Measurements from ENCODE around the gene IL13.

The IL13 gene

DNA sequence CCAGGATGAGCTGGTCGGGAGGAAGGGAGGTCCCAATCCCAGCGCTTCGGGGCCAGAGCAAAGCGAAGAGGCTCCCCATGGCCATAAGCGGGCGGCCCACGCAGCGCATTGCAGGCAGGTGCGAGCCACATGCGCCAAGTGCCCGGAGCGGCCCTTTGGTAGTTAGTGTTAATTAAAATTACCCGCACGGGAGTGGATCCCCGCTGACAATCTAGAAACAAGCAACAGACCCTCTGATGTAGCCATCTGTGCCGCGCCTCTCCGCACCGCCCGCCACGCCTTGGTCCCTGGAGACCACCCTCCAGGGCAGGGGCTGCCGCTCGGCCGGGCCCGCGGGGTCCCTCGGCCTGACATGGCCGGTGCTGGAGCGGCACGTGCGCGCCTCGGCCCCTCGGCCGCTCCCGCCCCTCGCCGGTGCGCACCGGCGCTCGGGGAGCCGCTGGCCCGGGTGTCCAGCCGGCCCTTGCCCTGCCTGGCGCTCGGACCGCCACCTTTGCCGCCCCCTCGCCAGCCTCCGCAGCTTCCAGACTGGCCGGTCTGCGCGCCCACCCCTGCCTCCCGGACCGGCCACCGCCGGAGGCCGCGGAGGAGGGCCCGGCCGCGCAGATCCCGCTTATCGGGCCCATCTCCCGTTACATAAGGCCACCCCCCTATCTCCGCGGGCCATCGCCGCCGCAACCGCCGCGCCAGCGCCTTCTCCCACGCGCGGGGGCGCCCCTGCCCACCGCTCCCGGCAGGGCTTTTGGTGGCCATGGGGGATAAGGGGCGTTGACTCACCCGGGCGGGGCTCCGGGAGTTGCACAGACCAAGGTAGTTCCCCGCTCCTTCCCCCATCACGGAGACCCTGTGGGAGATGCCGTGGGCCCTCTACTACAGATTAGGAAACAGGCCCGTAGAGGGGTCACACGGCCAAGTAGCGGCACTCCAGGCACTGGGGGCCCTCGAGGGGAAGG, 1.9 kb upstream of the IL13 start:
- no peak for DNase-seq (ENCODE audit: low spot score)

DNA sequence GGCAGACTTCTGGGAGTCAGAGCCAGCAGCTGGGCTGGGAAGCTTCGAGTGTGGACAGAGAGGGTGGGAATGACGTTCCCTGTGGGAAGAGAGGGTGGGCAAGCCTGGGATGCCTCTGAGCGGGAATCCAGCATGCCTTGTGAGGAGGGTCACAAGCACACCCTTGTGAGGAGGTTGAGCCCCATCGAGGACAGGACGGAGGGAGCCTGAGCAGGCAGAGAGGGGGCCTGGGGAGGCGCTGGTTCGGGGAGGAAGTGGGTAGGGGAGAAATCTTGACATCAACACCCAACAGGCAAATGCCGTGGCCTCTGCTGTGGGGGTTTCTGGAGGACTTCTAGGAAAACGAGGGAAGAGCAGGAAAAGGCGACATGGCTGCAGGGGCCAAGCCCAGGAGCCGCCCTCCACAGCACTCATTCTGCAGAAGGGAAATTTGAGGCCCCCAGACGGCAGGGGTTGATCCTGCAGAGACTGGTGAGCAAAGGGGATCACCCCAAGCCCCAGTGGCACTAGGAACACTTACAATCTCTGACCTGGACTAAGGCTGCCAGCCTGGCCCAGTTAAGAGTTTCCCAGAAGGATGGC, 1.1 kb upstream of the IL13 start:
- DNase-seq (ENCODE audit: low spot score) = no peak

DNA sequence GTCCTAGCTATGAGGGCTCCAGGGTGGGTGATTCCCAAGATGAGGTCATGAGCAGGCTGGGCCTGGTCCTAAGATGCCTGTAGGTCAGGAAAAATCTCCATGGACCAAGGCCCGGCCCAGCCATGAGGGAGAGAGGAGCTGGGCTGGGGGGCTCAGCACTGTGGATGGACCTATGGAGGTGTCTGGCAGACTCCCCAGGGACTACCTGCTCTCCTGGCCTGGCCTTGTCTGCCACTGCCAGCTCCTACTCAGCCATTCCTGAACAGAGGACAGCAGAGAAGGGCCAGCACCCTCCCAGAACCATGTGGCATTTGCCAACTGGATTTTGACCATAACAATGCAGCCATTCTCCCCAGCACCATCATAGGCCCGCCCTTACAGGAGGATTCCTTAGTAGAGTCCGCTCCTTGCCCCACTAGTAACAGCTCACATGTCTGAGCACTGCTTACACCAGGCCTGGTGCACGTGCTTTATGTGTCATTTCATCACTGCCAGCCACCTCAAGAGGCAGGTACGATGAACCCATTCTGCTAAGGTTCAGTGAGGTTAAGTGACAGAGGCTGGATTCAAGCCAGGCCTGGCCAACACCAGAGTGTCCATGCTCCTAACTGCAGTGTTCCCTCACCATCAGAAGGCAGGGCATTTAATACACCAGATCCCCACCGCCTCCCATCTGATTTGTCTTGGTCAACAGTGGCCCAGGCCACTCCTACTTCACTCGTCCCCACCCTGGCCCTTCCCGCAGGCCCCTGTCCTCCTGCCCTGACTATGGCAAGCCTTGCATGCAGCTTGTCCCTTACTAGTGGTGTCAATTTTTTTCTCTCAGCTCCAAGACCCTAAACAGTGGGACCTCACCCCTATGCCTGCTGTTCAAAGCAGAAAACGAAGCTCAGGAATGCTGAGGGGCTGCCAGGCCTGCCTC, 669 bp downstream of the IL13 start:
- DNase-seq (ENCODE audit: low spot score) = no peak

DNA sequence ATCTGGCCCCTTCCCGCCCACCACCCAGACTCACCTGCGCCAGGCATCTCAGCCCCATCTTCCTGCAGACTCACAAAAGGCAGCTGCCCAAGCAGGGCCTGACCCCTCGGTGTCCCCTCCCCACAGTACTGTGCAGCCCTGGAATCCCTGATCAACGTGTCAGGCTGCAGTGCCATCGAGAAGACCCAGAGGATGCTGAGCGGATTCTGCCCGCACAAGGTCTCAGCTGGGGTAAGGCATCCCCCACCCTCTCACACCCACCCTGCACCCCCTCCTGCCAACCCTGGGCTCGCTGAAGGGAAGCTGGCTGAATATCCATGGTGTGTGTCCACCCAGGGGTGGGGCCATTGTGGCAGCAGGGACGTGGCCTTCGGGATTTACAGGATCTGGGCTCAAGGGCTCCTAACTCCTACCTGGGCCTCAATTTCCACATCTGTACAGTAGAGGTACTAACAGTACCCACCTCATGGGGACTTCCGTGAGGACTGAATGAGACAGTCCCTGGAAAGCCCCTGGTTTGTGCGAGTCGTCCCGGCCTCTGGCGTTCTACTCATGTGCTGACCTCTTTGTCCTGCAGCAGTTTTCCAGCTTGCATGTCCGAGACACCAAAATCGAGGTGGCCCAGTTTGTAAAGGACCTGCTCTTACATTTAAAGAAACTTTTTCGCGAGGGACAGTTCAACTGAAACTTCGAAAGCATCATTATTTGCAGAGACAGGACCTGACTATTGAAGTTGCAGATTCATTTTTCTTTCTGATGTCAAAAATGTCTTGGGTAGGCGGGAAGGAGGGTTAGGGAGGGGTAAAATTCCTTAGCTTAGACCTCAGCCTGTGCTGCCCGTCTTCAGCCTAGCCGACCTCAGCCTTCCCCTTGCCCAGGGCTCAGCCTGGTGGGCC, 1.9 kb downstream of the IL13 start:
- DNase-seq (ENCODE audit: low spot score) = no peak

DNA sequence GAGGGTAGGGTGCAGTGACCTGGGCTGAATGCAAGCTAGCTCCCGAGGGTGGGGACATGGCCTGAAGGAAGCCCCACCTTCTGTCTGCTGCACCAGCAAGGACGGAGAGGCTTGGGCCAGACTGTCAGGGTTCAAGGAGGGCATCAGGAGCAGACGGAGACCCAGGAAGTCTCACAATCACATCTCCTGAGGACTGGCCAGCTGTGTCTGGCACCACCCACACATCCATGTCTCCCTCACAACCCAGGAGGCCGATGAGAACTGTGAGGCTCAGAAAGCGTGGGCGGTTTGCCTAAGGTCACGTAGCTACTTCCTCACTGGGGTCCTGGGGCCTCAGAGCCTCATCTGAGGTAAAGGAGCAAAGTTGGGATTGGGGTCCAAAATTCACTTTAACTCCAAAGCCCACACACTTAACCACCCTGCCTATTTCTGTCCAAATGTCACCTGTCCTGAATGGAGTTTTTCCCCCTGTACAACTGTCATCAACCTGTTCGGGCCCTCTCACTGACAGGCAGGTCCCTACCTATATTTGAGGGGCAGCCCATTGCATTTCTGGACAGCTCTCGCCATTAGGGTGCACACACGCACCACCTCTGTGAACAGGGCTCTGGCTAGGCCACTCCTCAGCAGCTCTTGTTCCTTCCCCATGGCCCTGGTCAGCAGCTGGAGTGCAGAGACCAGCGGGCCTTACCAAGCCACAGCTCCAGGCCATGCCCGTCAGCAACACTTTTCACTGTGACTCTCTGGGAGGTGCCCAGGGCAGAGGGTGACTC, 3.4 kb downstream of the IL13 start:
- DNase-seq (ENCODE audit: low spot score) = no peak

DNA sequence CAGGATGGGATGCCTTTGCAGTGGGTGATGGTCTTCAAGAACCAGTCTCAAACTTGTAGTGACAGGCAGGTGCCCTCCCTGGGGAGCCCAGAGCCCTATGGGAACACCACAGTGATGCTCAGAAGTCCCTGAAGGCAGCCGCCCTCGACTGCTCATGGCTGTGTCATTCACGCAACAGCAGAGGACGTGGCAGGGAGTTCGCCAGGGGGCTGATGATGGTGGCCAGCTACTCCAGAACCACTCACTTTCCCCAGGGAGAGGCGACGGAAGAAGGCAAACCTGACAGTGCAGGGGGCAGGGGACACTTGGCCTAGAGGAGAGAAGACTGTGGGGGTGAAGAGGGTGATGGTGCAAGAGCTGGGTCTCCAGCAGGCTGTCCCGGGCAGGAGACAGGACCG, 4.0 kb downstream of the IL13 start:
- no peak for DNase-seq (ENCODE audit: low spot score)

DNA sequence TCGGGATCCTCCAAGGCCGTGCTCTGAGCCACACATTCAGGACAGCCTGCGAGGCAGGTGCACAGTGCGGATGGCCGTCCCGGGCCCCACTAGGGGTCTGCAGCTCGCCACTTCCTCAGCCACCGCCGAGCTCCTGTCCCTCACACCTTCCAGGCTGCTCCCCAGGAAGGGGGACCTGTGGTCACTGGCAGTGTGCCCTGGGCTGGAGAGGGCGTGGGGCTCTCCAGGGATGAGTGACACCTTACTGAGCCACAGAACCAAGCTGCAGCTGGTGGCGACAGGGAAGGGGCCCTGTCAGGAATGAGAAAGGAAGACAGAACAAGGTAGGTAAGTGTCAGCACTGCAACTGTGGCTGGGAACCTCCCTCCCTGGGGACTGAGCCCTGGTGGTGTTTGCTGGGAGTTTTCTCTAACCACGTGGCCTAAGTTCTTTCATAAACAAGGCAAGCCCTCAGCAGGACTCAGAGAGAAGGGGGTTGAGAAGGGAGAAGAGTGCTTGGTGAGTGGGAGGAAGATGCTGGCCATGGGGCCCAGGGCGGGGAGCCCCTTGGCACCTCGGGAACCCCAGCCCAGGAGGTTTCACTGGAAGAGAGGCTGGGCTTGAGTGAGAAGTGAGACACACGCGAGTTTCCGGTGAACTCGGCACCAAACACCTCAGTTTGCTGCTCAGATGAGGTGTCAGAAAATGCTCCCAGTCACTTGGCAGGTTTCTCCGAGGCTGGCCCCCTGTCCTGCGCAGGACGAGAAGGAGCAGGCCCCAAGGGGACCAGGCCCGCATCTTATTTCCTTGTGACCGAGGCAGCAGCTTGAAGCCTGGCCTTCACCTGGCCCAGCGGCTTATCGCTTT, 5.2 kb downstream of the IL13 start:
- DNase-seq (ENCODE audit: low spot score) = peak; percentile 70

DNA sequence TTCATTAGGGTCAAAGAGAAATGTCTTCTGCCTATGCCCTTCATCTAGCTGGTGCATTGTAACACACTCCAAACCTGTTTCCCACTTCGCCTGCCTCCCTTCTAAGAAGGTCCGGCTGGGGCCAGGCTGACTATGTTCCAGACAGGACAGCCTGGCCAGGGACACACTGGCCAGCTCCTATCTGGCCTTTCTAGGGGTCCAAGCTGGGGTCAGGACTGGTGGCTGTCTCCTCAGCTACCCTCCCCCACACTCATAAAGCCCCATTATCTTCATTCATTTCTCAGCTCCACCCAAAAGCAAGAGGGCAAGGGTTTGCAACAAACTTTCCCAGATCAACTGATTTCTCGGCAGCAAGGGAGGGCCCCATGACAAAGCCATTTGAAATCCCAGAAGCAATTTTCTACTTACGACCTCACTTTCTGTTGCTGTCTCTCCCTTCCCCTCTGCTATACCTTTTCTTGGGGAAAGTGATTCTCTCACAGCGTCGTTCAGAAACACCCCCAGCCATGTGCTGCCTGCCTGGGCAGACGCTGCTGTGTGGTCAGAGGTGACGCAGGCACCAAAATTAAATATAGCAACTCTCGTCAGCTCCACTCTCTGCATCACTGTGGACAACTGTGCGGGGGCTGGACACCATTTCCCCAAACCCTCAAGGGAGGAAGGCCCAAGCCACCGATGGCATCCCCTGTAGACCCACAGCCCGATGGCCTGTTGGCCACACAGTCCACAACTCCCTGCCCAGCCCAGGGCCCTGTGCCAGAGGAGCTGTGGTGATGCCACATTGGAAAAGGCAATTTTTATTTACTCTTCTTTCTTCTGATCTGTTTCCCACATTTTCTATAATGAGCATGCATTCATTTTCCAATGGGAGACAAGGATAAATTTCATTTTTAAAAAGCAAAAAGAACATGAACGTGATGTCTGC, 6.1 kb downstream of the IL13 start:
- no peak for DNase-seq (ENCODE audit: low spot score)

DNA sequence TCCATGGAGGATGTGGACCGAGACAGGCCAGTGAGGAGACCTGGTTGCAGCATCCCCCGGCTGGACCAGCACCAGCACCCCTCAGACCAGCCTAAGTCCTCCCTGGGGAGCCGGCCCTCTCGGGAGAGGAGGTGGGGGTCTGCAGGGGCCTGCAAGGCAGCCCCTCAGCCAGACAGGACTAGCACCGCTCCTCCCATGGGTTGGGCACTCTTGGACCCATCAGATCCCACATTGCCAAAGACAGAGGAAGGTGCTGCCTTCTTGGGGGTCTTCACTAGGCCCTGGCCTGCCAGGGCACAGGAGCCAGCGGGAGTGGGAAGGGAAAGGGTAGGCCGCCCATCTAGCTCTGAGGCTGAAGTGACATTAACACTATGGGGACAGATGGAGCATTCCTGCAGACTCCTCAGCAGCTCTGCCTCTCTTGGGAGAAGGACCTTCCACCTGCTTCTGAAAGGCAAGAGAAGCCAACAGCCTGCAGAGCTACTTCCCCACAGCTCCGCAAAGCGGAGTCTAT, 6.8 kb downstream of the IL13 start:
- no peak for DNase-seq (ENCODE audit: low spot score)

DNA sequence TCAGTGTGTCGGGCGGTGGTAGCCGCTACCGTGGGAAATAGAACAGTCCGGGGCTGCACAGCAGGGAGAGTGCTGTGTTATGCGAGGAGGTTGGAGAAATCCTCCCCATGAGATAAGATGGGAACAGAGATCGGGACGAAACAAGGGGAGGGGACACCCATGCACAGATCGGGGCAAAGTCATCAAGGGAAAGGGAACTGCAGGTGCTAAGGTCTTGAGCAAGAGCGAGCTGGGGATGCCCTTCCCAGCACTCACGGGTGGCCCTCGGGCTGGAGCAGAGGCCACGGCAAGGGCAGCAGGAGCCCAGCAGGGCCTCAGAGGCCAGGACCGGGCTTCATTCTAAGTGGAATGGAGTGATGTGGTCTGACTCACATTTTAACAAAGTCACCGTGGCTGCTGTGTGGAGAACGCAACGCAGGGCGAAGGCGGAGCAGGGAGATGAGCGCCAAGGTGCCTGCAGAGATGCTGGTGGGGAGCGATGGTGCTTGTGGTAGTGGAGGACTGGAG, 7.7 kb downstream of the IL13 start:
- no peak for DNase-seq (ENCODE audit: low spot score)

DNA sequence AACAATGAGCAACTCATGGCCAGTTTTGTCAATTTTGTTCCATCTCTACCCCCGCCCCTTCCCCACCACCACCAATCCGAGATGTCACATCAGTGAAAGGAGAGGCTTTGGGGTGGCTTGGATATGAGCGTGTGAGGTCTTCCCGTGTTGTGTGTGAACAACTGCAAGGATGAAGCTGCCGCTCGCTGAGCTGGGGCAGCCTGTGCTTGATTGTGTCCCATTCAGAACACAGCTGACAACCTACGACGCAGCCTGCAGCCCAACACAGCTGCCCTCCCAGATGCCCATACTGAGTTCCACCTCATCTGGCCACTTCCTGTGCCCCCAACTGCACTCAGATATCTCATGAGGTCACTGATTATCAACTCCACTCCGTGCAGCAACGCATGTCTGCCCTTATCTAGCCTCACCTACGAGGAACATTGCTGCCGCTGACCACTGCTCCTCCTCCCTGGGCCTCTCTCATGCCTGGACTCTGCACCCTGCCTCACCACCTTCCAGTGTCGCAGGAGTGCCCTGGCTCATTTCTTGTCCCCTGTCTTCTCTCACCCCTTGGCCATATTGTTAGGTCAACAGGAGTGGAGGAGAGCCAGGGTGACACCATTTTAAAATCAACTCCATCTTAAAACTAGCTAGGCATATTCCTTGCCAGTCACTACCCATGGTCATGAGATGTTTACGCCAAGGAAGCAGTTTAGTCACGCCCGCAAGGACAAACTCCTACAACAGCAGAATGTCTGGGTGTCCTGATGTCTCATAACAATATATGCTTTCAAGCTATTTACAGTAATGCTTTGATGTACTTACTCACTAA, 8.5 kb downstream of the IL13 start:
- peak; percentile 49 for DNase-seq (ENCODE audit: low spot score)

DNA sequence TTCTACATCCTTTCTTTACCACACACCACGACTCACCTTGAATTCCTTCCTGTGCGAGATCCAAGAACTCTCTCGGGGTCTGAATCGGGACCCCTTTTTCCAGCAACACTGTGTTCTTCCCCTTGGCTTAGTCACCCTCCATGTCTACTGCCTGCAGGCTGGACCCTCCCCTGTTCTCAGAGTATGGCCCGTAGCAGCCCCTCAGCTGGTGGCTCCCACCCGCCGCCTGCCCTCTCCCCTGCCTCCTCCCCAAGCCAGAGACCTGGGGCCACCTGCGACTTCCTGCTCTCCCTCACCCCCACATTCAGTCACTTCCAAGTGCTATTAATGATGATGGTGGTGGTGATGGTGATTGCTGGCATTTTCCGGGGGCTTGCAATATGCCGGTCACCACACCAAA, 9.3 kb downstream of the IL13 start:
- no peak for DNase-seq (ENCODE audit: low spot score)

DNA sequence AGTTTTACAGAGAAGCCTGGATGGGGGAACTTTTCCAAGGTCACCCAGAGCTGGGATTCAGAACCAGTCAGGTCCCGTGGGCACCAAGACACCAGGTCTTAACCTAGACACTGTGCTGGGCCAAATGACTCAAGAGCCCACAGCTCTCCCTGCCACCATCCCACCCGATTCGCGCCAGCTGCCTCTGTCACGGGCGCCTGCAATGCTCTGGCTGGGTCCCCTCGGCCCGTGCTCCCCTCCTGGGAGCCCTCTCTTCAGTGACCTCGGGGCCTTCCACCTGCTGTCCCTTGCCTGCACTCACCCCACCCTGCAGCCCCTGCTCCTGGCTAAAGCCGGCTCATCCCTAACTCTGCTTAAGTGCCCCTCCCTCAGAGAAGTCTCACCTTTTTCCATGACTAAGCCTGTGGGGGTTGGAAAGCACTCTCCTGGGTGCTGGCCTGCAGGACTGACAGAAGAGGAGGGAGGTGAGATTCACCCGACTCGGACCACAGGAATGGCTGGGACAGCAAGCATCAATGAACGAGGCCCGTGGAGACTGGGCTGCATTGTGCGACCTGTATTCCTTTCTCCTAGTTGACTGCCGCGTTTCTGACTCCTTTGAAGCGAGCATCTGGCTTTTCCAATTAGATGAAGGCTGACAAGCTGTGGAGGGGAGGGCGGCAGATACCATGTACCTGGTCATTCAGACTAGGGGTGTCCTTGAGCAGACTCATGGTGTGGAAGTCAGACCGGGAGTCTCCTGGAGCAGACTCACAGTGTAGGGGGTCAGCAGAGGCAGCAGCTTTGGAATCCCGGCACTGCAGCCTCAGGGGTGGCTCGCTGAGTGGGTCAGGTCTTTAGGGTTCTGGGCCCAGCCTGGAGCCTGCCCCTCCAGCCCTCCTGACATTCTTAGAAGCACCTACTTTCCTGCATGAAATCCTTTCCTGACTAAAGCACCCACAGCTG, 10.1 kb downstream of the IL13 start:
- no peak for DNase-seq (ENCODE audit: low spot score)

DNA sequence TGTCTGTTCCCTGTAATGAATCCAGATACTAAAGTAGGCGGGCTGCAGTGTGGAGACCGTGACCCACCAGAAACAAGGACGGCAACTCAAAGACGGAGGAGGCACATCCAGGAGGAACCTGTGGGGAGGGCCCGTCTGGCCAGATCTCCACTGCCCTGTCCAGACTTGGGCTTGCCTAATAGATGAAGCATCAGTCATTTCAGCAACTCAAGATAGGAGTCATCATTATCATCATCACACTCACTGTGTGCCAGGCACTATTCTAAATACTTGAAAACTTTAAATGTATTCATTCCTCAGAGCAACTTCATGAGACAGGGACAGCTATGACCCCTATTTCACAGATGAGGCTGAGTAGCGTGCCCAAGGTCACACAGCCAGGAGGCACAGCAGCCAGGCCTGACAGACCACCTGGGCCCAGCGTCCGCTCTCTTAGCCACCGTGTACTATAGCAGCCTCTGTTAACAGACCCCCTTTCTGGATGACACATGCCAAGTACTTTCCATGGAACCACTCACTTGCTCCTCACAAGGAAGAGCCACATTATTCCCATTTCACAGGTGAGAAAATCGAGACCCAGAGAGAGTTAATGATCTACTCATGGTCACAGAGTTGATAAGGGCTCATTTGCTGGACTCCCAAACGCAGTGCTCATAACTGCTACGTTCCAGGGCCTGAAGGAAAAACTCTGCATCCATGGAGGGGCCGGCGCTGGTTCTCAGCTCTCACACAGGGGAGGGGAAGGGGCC, 10.9 kb downstream of the IL13 start:
- no peak for DNase-seq (ENCODE audit: low spot score)

DNA sequence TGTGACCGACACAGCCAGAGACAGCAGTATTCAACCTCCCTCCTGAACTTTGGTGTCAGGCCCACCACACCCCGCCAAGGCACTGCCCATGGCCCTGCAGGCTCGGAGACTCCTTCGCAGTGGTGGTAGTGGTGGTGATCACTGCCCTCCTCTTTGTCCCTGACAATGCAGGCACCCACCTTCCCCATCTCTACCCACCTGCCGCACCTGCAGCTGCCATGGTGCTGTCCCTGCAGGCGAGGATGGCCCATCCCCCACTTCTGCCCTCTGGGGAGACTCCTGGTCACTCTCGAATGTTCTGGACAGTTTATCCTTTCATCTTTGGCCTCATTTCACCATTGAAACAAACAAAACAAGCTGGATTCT, 11.5 kb downstream of the IL13 start:
- DNase-seq (ENCODE audit: low spot score) = no peak
